ENCODE measurements around the gene MAN1C1. TPM values are rescaled to one million over a fixed set of nuclear protein-coding genes. Genes with fewer than 3 reads are reported as not detected.

MAN1C1 gene
- polyA plus RNA-seq, 1 donor from 2014 or later: 1.3 TPM

- no peaks in the 10 kb centered on the region for H3K79me2 ChIP-seq (replicated peaks; ENCODE audit: insufficient read depth, low read length)
- H3K36me3 ChIP-seq (ENCODE audit: insufficient read depth, low read length): no peaks in the 10 kb centered on the region
- no peaks in the 10 kb centered on the region for H3K9me3 ChIP-seq (ENCODE audit: low read length)
- no peak overlapping the region for H3K4me3 ChIP-seq (ENCODE audit: low read length)
- no peak overlapping the region for H3K27ac ChIP-seq (ENCODE audit: low read length)
- H3F3A ChIP-seq (ENCODE audit: insufficient read depth, low read length, poor library complexity, severe bottlenecking): no peaks in the 10 kb centered on the region
- H2AFZ ChIP-seq (ENCODE audit: low read depth, low read length): no peak overlapping the region
- H4K20me1 ChIP-seq (ENCODE audit: insufficient read depth): no peaks in the 10 kb centered on the region
- H3K9ac ChIP-seq (ENCODE audit: low read length): no peak overlapping the region
- H3K4me2 ChIP-seq (ENCODE audit: low read length): no peak overlapping the region
- H3K27me3 ChIP-seq (ENCODE audit: insufficient read depth, low read depth, low read length): no peaks in the 10 kb centered on the region
- no peaks in the 10 kb centered on the region for H3K9me2 ChIP-seq (ENCODE audit: insufficient read depth, low read length)
- no peak for TF ChIP-seq POLR2AphosphoS5 (IDR thresholded peaks at IDR 0.05)
- no peak for TF ChIP-seq REST (IDR thresholded peaks at IDR 0.05; ENCODE audit: borderline replicate concordance)
- TF ChIP-seq RAD21 (conservative IDR thresholded peaks at IDR 0.05): no peak
- TF ChIP-seq MXI1 (conservative IDR thresholded peaks at IDR 0.05; ENCODE audit: poor library complexity, severe bottlenecking): no peak
- no peak for TF ChIP-seq TAF1 (IDR thresholded peaks at IDR 0.05; ENCODE audit: low read depth)
- TF ChIP-seq, protein P1, sequence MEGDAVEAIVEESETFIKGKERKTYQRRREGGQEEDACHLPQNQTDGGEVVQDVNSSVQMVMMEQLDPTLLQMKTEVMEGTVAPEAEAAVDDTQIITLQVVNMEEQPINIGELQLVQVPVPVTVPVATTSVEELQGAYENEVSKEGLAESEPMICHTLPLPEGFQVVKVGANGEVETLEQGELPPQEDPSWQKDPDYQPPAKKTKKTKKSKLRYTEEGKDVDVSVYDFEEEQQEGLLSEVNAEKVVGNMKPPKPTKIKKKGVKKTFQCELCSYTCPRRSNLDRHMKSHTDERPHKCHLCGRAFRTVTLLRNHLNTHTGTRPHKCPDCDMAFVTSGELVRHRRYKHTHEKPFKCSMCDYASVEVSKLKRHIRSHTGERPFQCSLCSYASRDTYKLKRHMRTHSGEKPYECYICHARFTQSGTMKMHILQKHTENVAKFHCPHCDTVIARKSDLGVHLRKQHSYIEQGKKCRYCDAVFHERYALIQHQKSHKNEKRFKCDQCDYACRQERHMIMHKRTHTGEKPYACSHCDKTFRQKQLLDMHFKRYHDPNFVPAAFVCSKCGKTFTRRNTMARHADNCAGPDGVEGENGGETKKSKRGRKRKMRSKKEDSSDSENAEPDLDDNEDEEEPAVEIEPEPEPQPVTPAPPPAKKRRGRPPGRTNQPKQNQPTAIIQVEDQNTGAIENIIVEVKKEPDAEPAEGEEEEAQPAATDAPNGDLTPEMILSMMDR (IDR thresholded peaks at IDR 0.05; ENCODE audit: poor library complexity, severe bottlenecking): no peak
- TF ChIP-seq EP300 (conservative IDR thresholded peaks at IDR 0.05; ENCODE audit: poor library complexity, severe bottlenecking): no peak
- no peak for TF ChIP-seq SMC3 (conservative IDR thresholded peaks at IDR 0.05; ENCODE audit: poor library complexity)
- TF ChIP-seq EZH2 (IDR thresholded peaks at IDR 0.05; ENCODE audit: borderline replicate concordance, insufficient read depth, low read length, poor library complexity, severe bottlenecking): no peak
Observed at GRCh38 chr1:25671929-25672328, 55.3 kb downstream of the MAN1C1 start.

GRCh38 chr1:25672763-25673409, 56.3 kb downstream of the MAN1C1 start:
- no peak overlapping the region for H3K27ac ChIP-seq (ENCODE audit: low read length)
- H3K4me2 ChIP-seq (ENCODE audit: low read length): no peak overlapping the region
- H2AFZ ChIP-seq (ENCODE audit: low read depth, low read length): no peak overlapping the region
- no peaks in the 10 kb centered on the region for H3K36me3 ChIP-seq (ENCODE audit: insufficient read depth, low read length)
- TF ChIP-seq EZH2 (IDR thresholded peaks at IDR 0.05; ENCODE audit: borderline replicate concordance, insufficient read depth, low read length, poor library complexity, severe bottlenecking) (no peak), POLR2AphosphoS5 (IDR thresholded peaks at IDR 0.05) (no peak), RAD21 (conservative IDR thresholded peaks at IDR 0.05) (no peak), REST (IDR thresholded peaks at IDR 0.05; ENCODE audit: borderline replicate concordance) (no peak), EP300 (conservative IDR thresholded peaks at IDR 0.05; ENCODE audit: poor library complexity, severe bottlenecking) (no peak), MXI1 (conservative IDR thresholded peaks at IDR 0.05; ENCODE audit: poor library complexity, severe bottlenecking) (no peak), TAF1 (IDR thresholded peaks at IDR 0.05; ENCODE audit: low read depth) (no peak)
- TF ChIP-seq, protein P1 (IDR thresholded peaks at IDR 0.05; ENCODE audit: poor library complexity, severe bottlenecking): no peak
- no peaks in the 10 kb centered on the region for H3K79me2 ChIP-seq (replicated peaks; ENCODE audit: insufficient read depth, low read length)
- no peak overlapping the region for H3K4me3 ChIP-seq (ENCODE audit: low read length)
- H3K9ac ChIP-seq (ENCODE audit: low read length): no peak overlapping the region
- no peaks in the 10 kb centered on the region for H4K20me1 ChIP-seq (ENCODE audit: insufficient read depth)
- no peaks in the 10 kb centered on the region for H3K27me3 ChIP-seq (ENCODE audit: insufficient read depth, low read depth, low read length)
- no peaks in the 10 kb centered on the region for H3K9me2 ChIP-seq (ENCODE audit: insufficient read depth, low read length)
- H3K9me3 ChIP-seq (ENCODE audit: low read length): no peaks in the 10 kb centered on the region
- H3F3A ChIP-seq (ENCODE audit: insufficient read depth, low read length, poor library complexity, severe bottlenecking): no peaks in the 10 kb centered on the region
